GM21737 (cell line): ENCODE results near the gene CXCL13.
"Not testable (repeated sequence)": the region's sequence is repeated elsewhere in the genome, so short reads cannot be mapped to it uniquely, and the experiment has no call there.

Source experiments
- ATAC-seq: cut with Tn5 transposase; IDR thresholded peaks from one replicate; pipeline ENCODE4 v1.9.1; 2021; ENCODE audit warnings: mild to moderate bottlenecking, moderate library complexity; ENCODE audit not compliant: unreplicated experiment

CXCL13 gene

GRCh38 chr4:77600521-77601451, 4.8 kb upstream of the CXCL13 start:
- no peak for ATAC-seq

GRCh38 chr4:77601614-77602187, 3.9 kb upstream of the CXCL13 start:
- ATAC-seq, result no peak

- no peak for ATAC-seq
Measured at GRCh38 chr4:77613267-77613666, 7.6 kb downstream of the CXCL13 start.

GRCh38 chr4:77615153-77615552, 9.5 kb downstream of the CXCL13 start:
- ATAC-seq, result no peak

- ATAC-seq, result no peak
Measured at GRCh38 chr4:77617203-77617602, 11.6 kb downstream of the CXCL13 start.

- ATAC-seq, result peak; percentile 84
Measured at GRCh38 chr4:77618383-77619241, 13.0 kb downstream of the CXCL13 start.

- no peak for ATAC-seq
Measured at GRCh38 chr4:77619408-77619807, 13.8 kb downstream of the CXCL13 start.

GRCh38 chr4:77621254-77621653, 15.6 kb downstream of the CXCL13 start:
- ATAC-seq, result no peak

- no peak for ATAC-seq
Measured at GRCh38 chr4:77623091-77623490, 17.5 kb downstream of the CXCL13 start.

GRCh38 chr4:77624213-77624612, 18.6 kb downstream of the CXCL13 start:
- no peak for ATAC-seq

- no peak for ATAC-seq
Measured at GRCh38 chr4:77625485-77625884, 19.9 kb downstream of the CXCL13 start.

- peak; percentile 80 for ATAC-seq
Measured at GRCh38 chr4:77629885-77630284, 24.3 kb downstream of the CXCL13 start.

GRCh38 chr4:77631276-77631675, 25.7 kb downstream of the CXCL13 start:
- ATAC-seq, result no peak

GRCh38 chr4:77634132-77634785, 28.6 kb downstream of the CXCL13 start:
- no peak for ATAC-seq

GRCh38 chr4:77635246-77635645, 29.6 kb downstream of the CXCL13 start:
- no peak for ATAC-seq

- ATAC-seq, result no peak
Measured at GRCh38 chr4:77635876-77636275, 30.3 kb downstream of the CXCL13 start.

GRCh38 chr4:77636902-77637301, 31.3 kb downstream of the CXCL13 start:
- no peak for ATAC-seq

GRCh38 chr4:77644069-77644468, 38.4 kb downstream of the CXCL13 start:
- ATAC-seq, result not testable (repeated sequence)

GRCh38 chr4:77650787-77651186, 45.2 kb downstream of the CXCL13 start:
- no peak for ATAC-seq

GRCh38 chr4:77651820-77652219, 46.2 kb downstream of the CXCL13 start:
- ATAC-seq, result no peak
